Caco-2 (cell line): Measurements from ENCODE around the gene GLCCI1. TPM values are rescaled to one million over a fixed set of nuclear protein-coding genes. Genes with fewer than 3 reads are reported as not detected.

Source experiments
- BruUV-seq: library from RNA; stranded (reverse); fragments of 400-500 nt; replicated peaks from 2 replicates; lab custom pipeline; 2021; lab: Mats Ljungman, UMichigan
- CTCF ChIA-PET: fragments of 300-600 bp; sonication (Branson Sonifier 250); formaldehyde crosslinking; loops from one replicate; lab custom pipeline; 2022; ENCODE audit warnings: antibody characterized with exemption; lab: Charles Lee
- POLR2A ChIA-PET: fragments of 300-600 bp; sonication (Branson Sonifier 250); formaldehyde crosslinking; loops from one replicate; lab custom pipeline; 2022; ENCODE audit warnings: antibody characterized with exemption; lab: Charles Lee
- DNase-seq, 2 experiments: peaks; one replicate each; pipeline versions ENCODE4 v3.0.0 to v3.0.0-alpha.2; 2020 to 2022
- H3K27me3 ChIP-seq: replicated peaks from 2 replicates; pipeline ENCODE4 v1.6.0; 2011; ENCODE audit warnings: low read length; ENCODE audit not compliant: control insufficient read depth, insufficient read depth
- H3K36me3 ChIP-seq: 2 replicates; pipeline ENCODE4 v1.5.1; 2011; ENCODE audit warnings: low read length; ENCODE audit not compliant: control insufficient read depth, insufficient read depth
- H3K4me1 ChIP-seq: fragments of 250-450 bp; sonication (Bioruptor Pico); 2 replicates; pipeline ENCODE4 v1.5.1; 2020; ENCODE audit warnings: mild to moderate bottlenecking
- H3K4me3 ChIP-seq: 2 replicates; pipeline ENCODE4 v1.5.1; 2011; ENCODE audit warnings: low read depth, mild to moderate bottlenecking, control low read depth, low read length
- H3K9me3 ChIP-seq: fragments of 250-450 bp; sonication (Bioruptor Pico); 2 replicates; pipeline ENCODE4 v1.5.1; 2020; ENCODE audit warnings: mild to moderate bottlenecking, moderate library complexity
- H3K27ac Mint-ChIP-seq: one replicate; pipeline ENCODE4 v1.8.0; 2022; ENCODE audit warnings: mixed read lengths; ENCODE audit not compliant: unreplicated experiment
- H3K27me3 Mint-ChIP-seq: one replicate; pipeline ENCODE4 v1.8.0; 2022; ENCODE audit warnings: mixed read lengths; ENCODE audit not compliant: insufficient read depth, unreplicated experiment
- H3K36me3 Mint-ChIP-seq: one replicate; pipeline ENCODE4 v1.8.0; 2022; ENCODE audit warnings: mild to moderate bottlenecking, mixed read lengths; ENCODE audit not compliant: insufficient read depth, unreplicated experiment
- H3K4me1 Mint-ChIP-seq: one replicate; pipeline ENCODE4 v1.8.0; 2022; ENCODE audit warnings: low read depth, mixed read lengths; ENCODE audit not compliant: unreplicated experiment
- H3K4me3 Mint-ChIP-seq: one replicate; pipeline ENCODE4 v1.8.0; 2022; ENCODE audit warnings: mild to moderate bottlenecking, moderate library complexity, mixed read lengths; ENCODE audit not compliant: unreplicated experiment
- H3K9me3 Mint-ChIP-seq: one replicate; pipeline ENCODE4 v1.8.0; 2022; ENCODE audit warnings: mixed read lengths; ENCODE audit not compliant: unreplicated experiment
- intact Hi-C: fragments of 100-400 bp; cut with micrococcal nuclease; formaldehyde crosslinking; loops from one replicate; pipeline ENCODE4 v1.10.0; 2022; ENCODE audit not compliant: unreplicated experiment
- total RNA-seq: library from RNA; stranded (reverse); gene quantifications from 2 replicates; pipeline ENCODE4 v1.2.3, GENCODE V29; 2022
- TF ChIP-seq, protein P1 (sequence below), 2 experiments: fragments of 200-600 bp in 1 of 2; IDR thresholded peaks; 1 replicate in 1 of 2; 2 replicates in 1 of 2; pipeline versions ENCODE4 v1.5.1 to v1.8.0; 2011 to 2022; ENCODE audit warnings: antibody characterized with exemption in 1 of 2, control low read depth in 1 of 2, inconsistent platforms in 1 of 2, low read depth in 1 of 2, low read length in 1 of 2, mild to moderate bottlenecking in 1 of 2, moderate library complexity in 1 of 2; ENCODE audit not compliant: insufficient read depth in 1 of 2, severe bottlenecking in 1 of 2, unreplicated experiment in 1 of 2

The GLCCI1 gene
- total RNA-seq, 1 experiment from 2014 or later = 18.8 TPM

GRCh38 chr7:7971308-7972040 lies 2.9 kb downstream of the GLCCI1 start:
- Mint-ChIP-seq H3K4me1 (peaks cover 6% of the 10 kb centered on the region), H3K36me3 (peaks cover 9% of the 10 kb centered on the region), H3K27ac (no peak overlapping the region), H3K4me3 (no peak overlapping the region), H3K9me3 (no peaks in the 10 kb centered on the region), H3K27me3 (no peaks in the 10 kb centered on the region)
- H3K4me1 ChIP-seq = no peaks in the 10 kb centered on the region
- ChIA-PET POLR2A (interaction anchor here (1.3 kb wide), 1 partner anchor 60 kb away, joined by 10 read pairs; no protein-coding TSS in a partner anchor), CTCF (interaction anchor here (1.0 kb wide), 1 partner anchor 325 kb away, joined by 4 read pairs; no protein-coding TSS in a partner anchor)
- no peaks in the 10 kb centered on the region for H3K9me3 ChIP-seq
- TF ChIP-seq, protein P1, sequence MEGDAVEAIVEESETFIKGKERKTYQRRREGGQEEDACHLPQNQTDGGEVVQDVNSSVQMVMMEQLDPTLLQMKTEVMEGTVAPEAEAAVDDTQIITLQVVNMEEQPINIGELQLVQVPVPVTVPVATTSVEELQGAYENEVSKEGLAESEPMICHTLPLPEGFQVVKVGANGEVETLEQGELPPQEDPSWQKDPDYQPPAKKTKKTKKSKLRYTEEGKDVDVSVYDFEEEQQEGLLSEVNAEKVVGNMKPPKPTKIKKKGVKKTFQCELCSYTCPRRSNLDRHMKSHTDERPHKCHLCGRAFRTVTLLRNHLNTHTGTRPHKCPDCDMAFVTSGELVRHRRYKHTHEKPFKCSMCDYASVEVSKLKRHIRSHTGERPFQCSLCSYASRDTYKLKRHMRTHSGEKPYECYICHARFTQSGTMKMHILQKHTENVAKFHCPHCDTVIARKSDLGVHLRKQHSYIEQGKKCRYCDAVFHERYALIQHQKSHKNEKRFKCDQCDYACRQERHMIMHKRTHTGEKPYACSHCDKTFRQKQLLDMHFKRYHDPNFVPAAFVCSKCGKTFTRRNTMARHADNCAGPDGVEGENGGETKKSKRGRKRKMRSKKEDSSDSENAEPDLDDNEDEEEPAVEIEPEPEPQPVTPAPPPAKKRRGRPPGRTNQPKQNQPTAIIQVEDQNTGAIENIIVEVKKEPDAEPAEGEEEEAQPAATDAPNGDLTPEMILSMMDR (IDR thresholded peaks at IDR 0.05; ENCODE audit: insufficient read depth in 1 of 2, low read depth in 1 of 2, low read length in 1 of 2, severe bottlenecking in 1 of 2, unreplicated experiment in 1 of 2) = no peak
- BruUV-seq = no TSS peak
- intact Hi-C loops = no loop called here
- no peaks in the 10 kb centered on the region for H3K36me3 ChIP-seq
- no peak for DNase-seq
- no peak overlapping the region; the same call in 1 of the 2 replicates for H3K4me3 ChIP-seq
- no peaks in the 10 kb centered on the region for H3K27me3 ChIP-seq

DNA sequence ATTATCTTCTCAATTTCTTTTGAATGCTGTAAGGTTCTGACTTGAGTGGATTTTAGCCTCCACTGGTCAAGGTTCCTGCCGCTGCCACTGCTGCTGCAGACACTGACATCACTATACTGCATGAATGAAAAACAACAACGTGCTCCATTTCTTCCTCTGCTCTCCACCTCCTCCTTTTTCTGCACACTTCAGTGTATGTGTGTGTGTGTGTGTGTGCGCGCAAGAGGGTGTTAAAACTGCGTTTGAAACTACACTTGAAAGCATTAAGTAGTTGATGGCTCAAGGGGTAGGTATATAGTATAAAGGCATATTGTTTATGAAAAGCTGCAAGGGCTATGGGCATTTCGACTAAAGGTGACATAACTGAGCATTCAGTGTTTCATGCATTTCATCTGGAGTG lies 3.5 kb downstream of the GLCCI1 start:
- ChIA-PET CTCF (no interaction called here), POLR2A (no interaction called here)
- intact Hi-C loops = no loop called here
- H3K27ac Mint-ChIP-seq = no peak overlapping the region
- no peaks in the 10 kb centered on the region for H3K27me3 Mint-ChIP-seq
- Histone ChIP-seq H3K36me3 (no peaks in the 10 kb centered on the region), H3K4me3 (no peak overlapping the region), H3K27me3 (no peaks in the 10 kb centered on the region), H3K4me1 (no peaks in the 10 kb centered on the region), H3K9me3 (no peaks in the 10 kb centered on the region)
- no TSS peak for BruUV-seq
- no peak overlapping the region for H3K4me3 Mint-ChIP-seq
- no peak for DNase-seq
- no peaks in the 10 kb centered on the region for H3K9me3 Mint-ChIP-seq
- H3K36me3 Mint-ChIP-seq = peaks cover 9% of the 10 kb centered on the region
- TF ChIP-seq, protein P1 (IDR thresholded peaks at IDR 0.05; ENCODE audit: insufficient read depth in 1 of 2, low read depth in 1 of 2, low read length in 1 of 2, severe bottlenecking in 1 of 2, unreplicated experiment in 1 of 2) = no peak
- H3K4me1 Mint-ChIP-seq = peaks cover 6% of the 10 kb centered on the region

DNA sequence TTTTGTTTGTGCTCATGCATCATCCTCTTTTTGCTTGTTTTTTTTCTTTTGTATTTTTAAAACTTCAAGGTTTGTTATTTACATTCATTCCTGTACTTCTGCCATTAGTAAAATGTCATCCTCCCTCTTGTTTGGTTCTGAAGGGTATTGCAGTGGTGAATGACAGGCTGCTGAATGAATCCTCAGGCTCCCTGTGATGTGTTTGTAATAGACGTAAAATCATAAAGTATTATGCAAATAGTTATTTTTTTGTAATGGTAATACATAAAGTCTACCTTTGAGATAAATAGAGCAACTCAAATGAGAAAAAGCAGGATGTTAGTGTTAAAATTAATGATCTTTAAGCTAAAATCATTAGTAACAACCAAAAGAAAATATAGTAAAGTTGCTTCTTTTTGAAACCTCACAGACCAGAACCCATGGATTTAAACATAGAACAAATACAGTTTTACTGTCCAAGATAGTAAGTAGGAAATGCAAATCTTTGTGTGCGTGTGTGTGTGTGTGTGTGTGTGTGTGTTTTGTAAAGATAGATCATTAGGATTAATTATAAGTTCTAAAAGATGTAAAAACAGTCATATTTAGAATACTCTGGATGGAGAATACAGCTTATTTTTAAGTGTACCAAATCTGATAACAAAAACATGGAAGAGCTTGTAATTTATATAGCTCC lies 4.5 kb downstream of the GLCCI1 start:
- ChIA-PET POLR2A (no interaction called here), CTCF (no interaction called here)
- Mint-ChIP-seq H3K4me1 (peaks cover 6% of the 10 kb centered on the region), H3K27ac (no peak overlapping the region), H3K4me3 (no peak overlapping the region), H3K27me3 (no peaks in the 10 kb centered on the region), H3K9me3 (no peaks in the 10 kb centered on the region), H3K36me3 (peaks cover 9% of the 10 kb centered on the region)
- Histone ChIP-seq H3K27me3 (no peaks in the 10 kb centered on the region), H3K9me3 (no peaks in the 10 kb centered on the region), H3K4me3 (no peak overlapping the region), H3K36me3 (no peaks in the 10 kb centered on the region), H3K4me1 (no peaks in the 10 kb centered on the region)
- no TSS peak for BruUV-seq
- no peak for DNase-seq
- TF ChIP-seq, protein P1 (IDR thresholded peaks at IDR 0.05; ENCODE audit: insufficient read depth in 1 of 2, low read depth in 1 of 2, low read length in 1 of 2, severe bottlenecking in 1 of 2, unreplicated experiment in 1 of 2) = no peak
- intact Hi-C loops = no loop called here
